IMR-90 (cell line): ENCODE measurements around the gene LGI4. TPM values are rescaled to one million over a fixed set of nuclear protein-coding genes. Genes with fewer than 3 reads are reported as not detected.

Source experiments
- ATAC-seq: fragments of 200-7000 bp; cut with Tn5 transposase; 2 replicates; pipeline ENCODE4 v1.9.1; 2020; ENCODE audit warnings: low read depth, mild to moderate bottlenecking, moderate library complexity
- BruUV-seq: library from RNA; stranded (reverse); fragments of 400-500 nt; replicated peaks from 2 replicates; lab custom pipeline; 2021; lab: Mats Ljungman, UMichigan
- CTCF ChIA-PET: fragments of 300-600 bp; formaldehyde crosslinking; extraction: SDS; loops from one replicate; lab custom pipeline; 2021; ENCODE audit warnings: antibody characterized with exemption; lab: Yijun Ruan, JAX
- POLR2A ChIA-PET: fragments of 300-600 bp; sonication (Branson Sonifier 250); formaldehyde crosslinking; loops from one replicate; lab custom pipeline; 2022; ENCODE audit warnings: antibody characterized with exemption; ENCODE audit not compliant: unreplicated experiment; lab: Charles Lee
- DNase-seq: peaks from one replicate; pipeline ENCODE4 v3.0.0; 2013
- H2AFZ ChIP-seq: replicated peaks from 2 replicates; pipeline ENCODE3; 2013; ENCODE audit warnings: low read length, mild to moderate bottlenecking; ENCODE audit not compliant: poor library complexity
- H2AK5ac ChIP-seq: 2 replicates; pipeline ENCODE4 v1.6.1; 2013; ENCODE audit warnings: low read depth, low read length, inconsistent platforms
- H2AK9ac ChIP-seq: replicated peaks from 2 replicates; pipeline ENCODE3; 2013; ENCODE audit warnings: mild to moderate bottlenecking, low read depth, low read length, moderate library complexity; ENCODE audit not compliant: poor library complexity
- H2BK120ac ChIP-seq: 2 replicates; pipeline ENCODE4 v1.6.1; 2013; ENCODE audit warnings: low read depth, low read length, inconsistent platforms
- H2BK15ac ChIP-seq: 3 replicates; pipeline ENCODE4 v1.6.1; 2013; ENCODE audit warnings: low read depth, low read length, inconsistent platforms
- H2BK20ac ChIP-seq: 2 replicates; pipeline ENCODE4 v1.6.1; 2013; ENCODE audit warnings: low read depth, mild to moderate bottlenecking, inconsistent platforms, low read length, moderate library complexity
- H2BK5ac ChIP-seq: 2 replicates; pipeline ENCODE4 v1.6.1; 2013; ENCODE audit warnings: mild to moderate bottlenecking, low read depth, low read length, inconsistent platforms; ENCODE audit not compliant: poor library complexity, severe bottlenecking
- H3K14ac ChIP-seq: replicated peaks from 2 replicates; pipeline ENCODE4 v1.6.1; 2013; ENCODE audit warnings: low read depth, low read length, inconsistent platforms
- H3K18ac ChIP-seq: 2 replicates; pipeline ENCODE4 v1.6.1; 2013; ENCODE audit warnings: low read depth, low read length, control low read depth
- H3K23ac ChIP-seq: 2 replicates; pipeline ENCODE4 v1.6.1; 2013; ENCODE audit warnings: low read depth, low read length, inconsistent platforms
- H3K27ac ChIP-seq: 2 replicates; pipeline ENCODE4 v1.5.1; 2013; ENCODE audit warnings: mild to moderate bottlenecking, control low read depth, low read length; ENCODE audit not compliant: insufficient read depth
- H3K27me3 ChIP-seq: 2 replicates; pipeline ENCODE4 v1.6.1; 2013; ENCODE audit warnings: low read length; ENCODE audit not compliant: control insufficient read depth, insufficient read depth
- H3K36me3 ChIP-seq: 2 replicates; pipeline ENCODE4 v1.6.1; 2013; ENCODE audit warnings: low read length, mixed read lengths; ENCODE audit not compliant: control insufficient read depth, insufficient read depth
- H3K4ac ChIP-seq: 2 replicates; pipeline ENCODE4 v1.6.1; 2013; ENCODE audit warnings: low read depth, low read length, inconsistent platforms
- H3K4me1 ChIP-seq: 2 replicates; pipeline ENCODE4 v1.6.1; 2013; ENCODE audit warnings: low read length, mixed read lengths; ENCODE audit not compliant: control insufficient read depth, insufficient read depth
- H3K4me2 ChIP-seq: 2 replicates; pipeline ENCODE4 v1.6.1; 2013; ENCODE audit warnings: low read depth, mild to moderate bottlenecking, control low read depth, low read length, moderate library complexity
- H3K4me3 ChIP-seq: 2 replicates; pipeline ENCODE4 v1.5.1; 2013; ENCODE audit warnings: low read depth, mild to moderate bottlenecking, control low read depth, low read length, moderate library complexity; ENCODE audit not compliant: insufficient read depth
- H3K56ac ChIP-seq: 2 replicates; pipeline ENCODE4 v1.6.1; 2013; ENCODE audit warnings: low read length, inconsistent platforms; ENCODE audit not compliant: insufficient read depth; ENCODE audit errors: extremely low read depth
- H3K79me1 ChIP-seq, 2 experiments: 2 replicates each; pipeline ENCODE4 v1.6.1; 2013; ENCODE audit warnings: low read length in 2 of 2, inconsistent platforms in 1 of 2, low read depth in 1 of 2
- H3K9ac ChIP-seq: 2 replicates; pipeline ENCODE4 v1.6.1; 2013; ENCODE audit warnings: low read depth, low read length, control low read depth
- H3K9me1 ChIP-seq: 2 replicates; pipeline ENCODE4 v1.6.1; 2013; ENCODE audit warnings: low read length, inconsistent platforms; ENCODE audit not compliant: insufficient read depth
- H3K9me3 ChIP-seq: 2 replicates; pipeline ENCODE4 v1.6.1; 2013; ENCODE audit warnings: low read length; ENCODE audit not compliant: control insufficient read depth, insufficient read depth
- H4K20me1 ChIP-seq: 2 replicates; pipeline ENCODE4 v1.6.1; 2013; ENCODE audit warnings: low read length, inconsistent platforms; ENCODE audit not compliant: insufficient read depth
- H4K5ac ChIP-seq: 2 replicates; pipeline ENCODE4 v1.6.1; 2013; ENCODE audit warnings: mild to moderate bottlenecking, low read depth, low read length, control low read depth
- H4K8ac ChIP-seq, 2 experiments: 2 replicates each; pipeline ENCODE4 v1.6.1; 2013; ENCODE audit warnings: low read depth in 2 of 2, low read length in 2 of 2, control low read depth in 1 of 2, inconsistent platforms in 1 of 2
- H4K91ac ChIP-seq: 2 replicates; pipeline ENCODE4 v1.6.1; 2013; ENCODE audit warnings: low read depth, low read length, inconsistent platforms; ENCODE audit not compliant: insufficient read depth
- CEBPB ChIP-seq: IDR thresholded peaks from 2 replicates; pipeline ENCODE4 v1.6.1; 2012; ENCODE audit warnings: low read depth, low read length, improper control_type of control experiment
- CHD1 ChIP-seq: IDR thresholded peaks from 2 replicates; pipeline ENCODE4 v1.6.1; 2012; ENCODE audit warnings: low read depth, low read length, improper control_type of control experiment
- CTCF ChIP-seq: conservative IDR thresholded peaks from 2 replicates; pipeline ENCODE4 v1.5.1; 2012; ENCODE audit warnings: mild to moderate bottlenecking, low read depth, low read length, improper control_type of control experiment
- ELK1 ChIP-seq: fragments of 150-350 bp; IDR thresholded peaks from 2 replicates; pipeline ENCODE4 v1.6.1; 2016; ENCODE audit warnings: low read depth, mild to moderate bottlenecking, low read length, moderate library complexity, borderline replicate concordance
- FOS ChIP-seq: fragments of 150-350 bp; IDR thresholded peaks from 2 replicates; pipeline ENCODE4 v1.6.1; 2016; ENCODE audit warnings: low read depth, low read length
- MAFK ChIP-seq: IDR thresholded peaks from 2 replicates; pipeline ENCODE4 v1.6.1; 2012; ENCODE audit warnings: low read depth, low read length, improper control_type of control experiment
- MAZ ChIP-seq: IDR thresholded peaks from 2 replicates; pipeline ENCODE4 v1.6.1; 2012; ENCODE audit warnings: low read depth, mild to moderate bottlenecking, low read length, improper control_type of control experiment, moderate library complexity, borderline replicate concordance
- MXI1 ChIP-seq: IDR thresholded peaks from 2 replicates; pipeline ENCODE4 v1.6.1; 2012; ENCODE audit warnings: low read depth, mild to moderate bottlenecking, low read length, moderate library complexity, borderline replicate concordance
- NFE2L2 ChIP-seq: fragments of 150-350 bp; IDR thresholded peaks from 2 replicates; pipeline ENCODE4 v1.6.1; 2016; ENCODE audit warnings: low read depth, mild to moderate bottlenecking, low read length
- RAD21 ChIP-seq: IDR thresholded peaks from 2 replicates; pipeline ENCODE4 v1.6.1; 2012; ENCODE audit warnings: low read length, improper control_type of control experiment
- RCOR1 ChIP-seq: IDR thresholded peaks from 2 replicates; pipeline ENCODE4 v1.6.1; 2012; ENCODE audit warnings: mild to moderate bottlenecking, low read length, improper control_type of control experiment; ENCODE audit not compliant: insufficient replicate concordance
- RFX5 ChIP-seq: IDR thresholded peaks from 2 replicates; pipeline ENCODE4 v1.8.0; 2012; ENCODE audit warnings: low read depth, mild to moderate bottlenecking, low read length, moderate library complexity
- WGBS, 2 experiments: methylation state at CpG; one replicate each; pipeline versions ENCODE4 v1.1.5 to v1.1.7; 2013; ENCODE audit warnings: missing lambda C conversion rate in 2 of 2; ENCODE audit not compliant: insufficient read length in 1 of 2; ENCODE audit errors: extremely low coverage in 2 of 2; 5-methylcytosine and 5-hydroxymethylcytosine counted together
- dilution Hi-C: fragments of 300-500 bp; cut with HindIII; formaldehyde crosslinking; loops from one replicate; pipeline ENCODE4 v1.14.3; 2018; ENCODE audit warnings: low sequenced_read_pairs; ENCODE audit not compliant: unreplicated experiment
- in situ Hi-C: fragments of 300-500 bp; cut with MboI; formaldehyde crosslinking; loops from 3 replicates; pipeline ENCODE4 v1.14.3; 2019; ENCODE audit warnings: low sequenced_read_pairs, inconsistent platforms, mixed read lengths
- intact Hi-C: fragments of 100-400 bp; cut with micrococcal nuclease; formaldehyde crosslinking; loops from 2 replicates; pipeline ENCODE4 v1.10.0; 2022
- polyA plus RNA-seq, 3 experiments: library from polyadenylated mRNA; depleted of rRNA; stranded (reverse); fragments of >200 nt; gene quantifications; 2 replicates each; pipeline ENCODE4 v1.2.3, GENCODE V29; 2012; ENCODE audit warnings: low replicate concordance in 1 of 3
- total RNA-seq: library from RNA; depleted of rRNA; stranded (reverse); fragments of >200 nt; gene quantifications from 2 replicates; pipeline ENCODE4 v1.2.3, GENCODE V29; 2012

The LGI4 gene
- total and polyA plus RNA-seq, 2 of the 4 experiments (the other 2 are of a cell fraction), result 0.10 TPM; not detected in 1

GRCh38 chr19:35090506-35091214, 44.2 kb downstream of the LGI4 start (continued):
- no peak for TF ChIP-seq ELK1

GRCh38 chr19:35090160-35090505, 44.7 kb downstream of the LGI4 start:
- no peak for ATAC-seq

More at GRCh38 chr19:35090160-35090505, 44.7 kb downstream of the LGI4 start:
- no peak overlapping the region for H3K4ac ChIP-seq
- DNase-seq, result no peak
- no peak for TF ChIP-seq RCOR1
- TF ChIP-seq MAZ, result no peak
- no peak for TF ChIP-seq RFX5
- TF ChIP-seq CHD1, result no peak
- no peak for TF ChIP-seq MAFK
- TF ChIP-seq RAD21, result no peak
- TF ChIP-seq FOS, result no peak
- TF ChIP-seq MXI1, result no peak
- TF ChIP-seq CTCF, result no peak
- no peak for TF ChIP-seq NFE2L2
- no peak for TF ChIP-seq CEBPB
- H4K8ac ChIP-seq, result no peak overlapping the region; a peak in 1 of 4 replicates
- H3K4me1 ChIP-seq, result peaks cover 3% of the 10 kb centered on the region
- no peaks in the 10 kb centered on the region for H3K36me3 ChIP-seq
- H3K79me1 ChIP-seq, result no peaks in the 10 kb centered on the region
- H3K14ac ChIP-seq, result no peak overlapping the region
- H2BK120ac ChIP-seq, result no peak overlapping the region
- H2AFZ ChIP-seq, result peak overlapping the region; percentile 86
- peaks cover 7% of the 10 kb centered on the region for H3K9me1 ChIP-seq
- no peak overlapping the region for H2AK5ac ChIP-seq
- H3K27me3 ChIP-seq, result peaks cover 3% of the 10 kb centered on the region; the same call in 1 of the 2 replicates
- no peak overlapping the region for H3K4me3 ChIP-seq
- H3K9me3 ChIP-seq, result no peaks in the 10 kb centered on the region
- BruUV-seq, result no TSS peak
- H3K23ac ChIP-seq, result no peak overlapping the region
- H4K20me1 ChIP-seq, result no peaks in the 10 kb centered on the region
- H3K18ac ChIP-seq, result no peak overlapping the region
- ChIA-PET POLR2A (no interaction called here), CTCF (interaction anchor here (0.7 to 1.3 kb wide), 3 partner anchors 10 to 46 kb away, joined by 3 to 4 read pairs (median 3); no protein-coding TSS in a partner anchor)
- 0 out of 2 replicates have a peak overlapping the region, but pooled peaks have one; percentile 74 for H2BK20ac ChIP-seq
- H2BK15ac ChIP-seq, result no peak overlapping the region
- intact Hi-C loops (loop anchor here (1.0 kb wide), 3 partner anchors 23 to 117 kb away; no protein-coding TSS in a partner anchor), dilution Hi-C loops (no loop called here), in situ Hi-C loops (no loop called here)
- H2BK5ac ChIP-seq, result no peak overlapping the region
- H4K91ac ChIP-seq, result no peak overlapping the region
- no peak overlapping the region for H2AK9ac ChIP-seq
- H4K5ac ChIP-seq, result no peak overlapping the region
- WGBS, 2 experiments, result 80% methylated on average over 2 of the region's 9 CpGs; no CpG with 5 or more reads in 1 of the 2 experiments
- H3K56ac ChIP-seq, result no peak overlapping the region
- H3K4me2 ChIP-seq, result peak overlapping the region; percentile 20; the same call in 1 of the 2 replicates
- H3K9ac ChIP-seq, result no peak overlapping the region
- H3K27ac ChIP-seq, result no peak overlapping the region
